Neuronal stem cell (in vitro differentiated cells): ENCODE results near the gene CCND3. TPM values are rescaled to one million over a fixed set of nuclear protein-coding genes. Genes with fewer than 3 reads are reported as not detected.

ENCODE experiments used
- DNase-seq: peaks from one replicate; pipeline ENCODE4 v3.0.0-alpha.2; 2013; ENCODE audit warnings: low spot score
- H2AFZ ChIP-seq: one replicate; pipeline ENCODE4 v1.6.1; 2013; ENCODE audit warnings: mild to moderate bottlenecking, low read length, inconsistent platforms
- H2AK5ac ChIP-seq: 2 replicates; pipeline ENCODE4 v1.6.1; 2013; ENCODE audit warnings: low read depth, mild to moderate bottlenecking, inconsistent platforms, low read length, moderate library complexity, mixed read lengths
- H2BK120ac ChIP-seq: 2 replicates; pipeline ENCODE4 v1.6.1; 2013; ENCODE audit warnings: low read depth, mild to moderate bottlenecking, inconsistent platforms, low read length, moderate library complexity, mixed read lengths
- H2BK12ac ChIP-seq: one replicate; pipeline ENCODE4 v1.6.1; 2013; ENCODE audit warnings: low read length, inconsistent platforms
- H2BK15ac ChIP-seq: 2 replicates; pipeline ENCODE4 v1.6.1; 2013; ENCODE audit warnings: mild to moderate bottlenecking, low read length, inconsistent platforms, mixed read lengths
- H2BK5ac ChIP-seq: one replicate; pipeline ENCODE4 v1.6.1; 2013; ENCODE audit warnings: inconsistent platforms, mild to moderate bottlenecking, low read length, moderate library complexity
- H3K14ac ChIP-seq: one replicate; pipeline ENCODE4 v1.6.1; 2013; ENCODE audit warnings: low read length, inconsistent platforms
- H3K18ac ChIP-seq: 2 replicates; pipeline ENCODE4 v1.6.1; 2013; ENCODE audit warnings: low read length, inconsistent platforms
- H3K23ac ChIP-seq: 2 replicates; pipeline ENCODE4 v1.6.1; 2013; ENCODE audit warnings: low read depth, mild to moderate bottlenecking, mixed read lengths, low read length, inconsistent platforms; ENCODE audit not compliant: poor library complexity
- H3K27ac ChIP-seq: replicated peaks from 3 replicates; pipeline ENCODE4 v1.5.1; 2013; ENCODE audit warnings: low read length, inconsistent platforms
- H3K27me3 ChIP-seq, 3 experiments: 2 replicates each; pipeline ENCODE4 v1.6.1; 2013; ENCODE audit warnings: low read length in 3 of 3, mild to moderate bottlenecking in 2 of 3, inconsistent platforms in 1 of 3, low read depth in 1 of 3, mixed read lengths in 1 of 3, moderate library complexity in 1 of 3; ENCODE audit not compliant: control insufficient read depth in 3 of 3, insufficient read depth in 3 of 3
- H3K36me3 ChIP-seq, 2 donors: replicated peaks in 1 of 2; 2 replicates each; pipeline ENCODE4 v1.6.1; 2013; ENCODE audit warnings: low read length in 2 of 2; ENCODE audit not compliant: control insufficient read depth in 2 of 2, insufficient read depth in 2 of 2
- H3K4ac ChIP-seq: 2 replicates; pipeline ENCODE4 v1.6.1; 2013; ENCODE audit warnings: inconsistent platforms, mild to moderate bottlenecking, low read length, moderate library complexity
- H3K4me1 ChIP-seq, 2 donors: 1 replicate in 1 of 2; 2 replicates in 1 of 2; pipeline ENCODE4 v1.6.1; 2013; ENCODE audit warnings: low read length in 2 of 2, low read depth in 1 of 2; ENCODE audit not compliant: control insufficient read depth in 2 of 2, insufficient read depth in 1 of 2
- H3K4me2 ChIP-seq: one replicate; pipeline ENCODE4 v1.6.1; 2013; ENCODE audit warnings: mild to moderate bottlenecking, low read length, inconsistent platforms; ENCODE audit not compliant: insufficient read depth, poor library complexity, severe bottlenecking
- H3K4me3 ChIP-seq, 2 donors: 2 replicates each; pipeline ENCODE4 v1.5.1; 2013; ENCODE audit warnings: low read length in 2 of 2, mild to moderate bottlenecking in 2 of 2, inconsistent platforms in 1 of 2, moderate library complexity in 1 of 2
- H3K79me1 ChIP-seq: one replicate; pipeline ENCODE4 v1.6.1; 2013; ENCODE audit warnings: low read depth, mild to moderate bottlenecking, inconsistent platforms, low read length, moderate library complexity
- H3K9ac ChIP-seq: one replicate; pipeline ENCODE4 v1.6.1; 2013; ENCODE audit warnings: mild to moderate bottlenecking, low read depth, low read length, inconsistent platforms; ENCODE audit not compliant: poor library complexity
- H3K9me3 ChIP-seq, 2 donors: replicated peaks in 1 of 2; 2 replicates each; pipeline versions ENCODE3 to v1.6.1; 2013; ENCODE audit warnings: low read length in 2 of 2, mild to moderate bottlenecking in 2 of 2, inconsistent platforms in 1 of 2, low read depth in 1 of 2, mixed read lengths in 1 of 2, moderate library complexity in 1 of 2; ENCODE audit not compliant: control insufficient read depth in 2 of 2, insufficient read depth in 1 of 2
- H4K8ac ChIP-seq: one replicate; pipeline ENCODE4 v1.6.1; 2013; ENCODE audit warnings: low read depth, mild to moderate bottlenecking, inconsistent platforms, low read length, moderate library complexity
- H4K91ac ChIP-seq: one replicate; pipeline ENCODE4 v1.6.1; 2013; ENCODE audit warnings: low read length, low read depth, mild to moderate bottlenecking, inconsistent platforms; ENCODE audit not compliant: poor library complexity
- WGBS, 2 donors: extraction: QIAGEN DNeasy Blood & Tissue Kit; methylation state at CpG; one replicate each; pipeline ENCODE4 v1.1.7; 2013; ENCODE audit warnings: missing lambda C conversion rate in 2 of 2, mixed read lengths in 1 of 2; ENCODE audit not compliant: insufficient read length in 2 of 2, insufficient replicate concordance in 1 of 2; ENCODE audit errors: extremely low coverage in 2 of 2; 5-methylcytosine and 5-hydroxymethylcytosine counted together
- polyA plus RNA-seq, 2 experiments: library from polyadenylated mRNA; stranded (reverse); fragments of 200-250 nt; gene quantifications; one replicate each; pipeline ENCODE4 v1.2.3, GENCODE V29; 2013

The CCND3 gene
- polyA plus RNA-seq (2013, experiment 1 of 2): 14.7 TPM
- 15.1 TPM for polyA plus RNA-seq (2013, experiment 2 of 2)

DNA sequence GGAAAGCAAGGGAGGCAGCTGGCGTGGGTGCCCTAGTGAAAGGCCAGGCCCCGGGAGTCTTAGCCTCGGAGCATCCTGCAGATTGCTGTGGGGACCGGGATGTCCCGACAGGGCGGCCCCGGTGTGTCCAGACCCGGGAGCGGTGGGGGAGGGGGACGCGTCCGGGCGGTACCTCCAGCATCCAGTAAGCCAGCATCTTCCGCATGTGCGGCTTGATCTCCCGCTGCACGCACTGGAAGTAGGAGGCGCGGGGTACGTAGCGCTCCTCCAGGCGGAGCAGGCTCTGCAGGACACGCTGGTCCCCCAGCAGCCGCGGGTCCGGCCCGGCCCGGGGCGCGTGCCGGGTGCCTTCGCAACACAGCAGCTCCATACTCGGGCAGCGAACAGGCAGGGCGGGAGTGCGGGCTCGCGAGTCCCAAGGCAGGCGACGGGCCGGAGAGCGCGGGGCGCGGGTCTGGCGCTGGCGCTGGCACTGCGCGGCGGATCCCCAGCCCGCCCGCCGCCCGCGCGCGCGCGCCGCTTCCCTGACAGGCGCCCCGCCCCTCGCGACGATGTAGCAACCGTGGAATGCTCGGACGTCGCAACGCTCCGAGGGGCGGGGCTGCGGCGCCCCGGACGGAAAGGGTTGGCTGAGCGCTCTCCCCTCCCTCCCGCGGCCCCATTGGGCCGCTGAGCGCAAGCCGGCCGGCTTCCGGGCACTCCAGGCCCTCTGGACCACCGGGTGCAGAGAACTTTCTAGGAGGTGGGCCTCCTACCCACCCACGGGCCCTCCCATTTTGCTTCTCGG, at the start of gene CCND3:
Gene CCND3 (minus strand): TSS at position 529 of the 787 bp plus-strand sequence. CDS start 159 bp downstream, at position 370.
- H4K91ac ChIP-seq: no peak within 1 kb of the TSS
- no peak within 1 kb of the TSS for H2BK120ac ChIP-seq
- peak within 1 kb of the TSS; percentile 35 for H2BK15ac ChIP-seq
- peak within 1 kb of the TSS; percentile 92 to 96 for H3K4me3 ChIP-seq
- no peak within 1 kb of the TSS for H2BK12ac ChIP-seq
- H2AK5ac ChIP-seq: peak within 1 kb of the TSS; percentile 47
- peaks cover 2 to 21% of the 10 kb centered on the region in 2 donors for H3K36me3 ChIP-seq
- no peaks in the 10 kb centered on the region for H3K27me3 ChIP-seq
- no CpG with 5 or more reads among the region's 87 CpGs for WGBS, 2 donors
- no peak within 1 kb of the TSS for H4K8ac ChIP-seq
- peak within 1 kb of the TSS; percentile 93 for H3K9ac ChIP-seq
- H3K4me1 ChIP-seq: peaks cover 18 to 21% of the 10 kb centered on the region in 2 donors
- peak; percentile 82 for DNase-seq
- peak within 1 kb of the TSS; percentile 85 for H3K14ac ChIP-seq
- peak within 1 kb of the TSS; percentile 100 for H3K4me2 ChIP-seq
- H2BK5ac ChIP-seq: peak within 1 kb of the TSS; percentile 93
- peak within 1 kb of the TSS; percentile 96 for H2AFZ ChIP-seq
- H3K18ac ChIP-seq: peak within 1 kb of the TSS; percentile 89
- no peaks in the 10 kb centered on the region for H3K9me3 ChIP-seq
- no peak within 1 kb of the TSS for H3K27ac ChIP-seq
- no peak within 1 kb of the TSS for H3K4ac ChIP-seq
- H3K79me1 ChIP-seq: peaks cover 6% of the 10 kb centered on the region
- H3K23ac ChIP-seq: peak within 1 kb of the TSS; percentile 95

DNA sequence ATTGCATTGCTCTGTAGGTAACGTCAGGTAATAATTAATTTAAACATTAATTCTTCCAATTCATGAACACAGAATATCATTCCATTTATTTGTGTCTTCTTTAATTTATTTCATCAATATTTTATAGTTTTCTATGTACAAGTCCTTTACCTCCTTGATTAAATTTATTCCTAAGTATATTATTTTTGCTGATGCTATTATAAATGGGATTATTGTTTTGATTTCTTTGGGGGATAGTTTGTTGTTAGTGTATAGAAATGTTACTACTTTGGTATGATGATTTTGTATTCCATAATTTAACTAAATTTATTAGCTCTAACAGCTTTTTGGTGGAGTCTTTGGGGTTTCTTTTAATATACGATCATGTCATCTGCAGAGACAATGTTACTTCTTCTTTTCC, 44.7 kb upstream of the CCND3 start:
- Histone ChIP-seq H3K4ac (no peak overlapping the region), H3K4me3 (no peak overlapping the region), H4K8ac (no peak overlapping the region), H3K4me2 (no peak overlapping the region), H2BK15ac (no peak overlapping the region), H3K4me1 (no peaks in the 10 kb centered on the region), H2BK5ac (no peak overlapping the region), H3K9me3 (no peaks in the 10 kb centered on the region), H3K27me3 (no peaks in the 10 kb centered on the region), H3K18ac (no peak overlapping the region), H3K9ac (no peak overlapping the region), H3K79me1 (no peaks in the 10 kb centered on the region), H4K91ac (no peak overlapping the region), H3K36me3 (no peaks in the 10 kb centered on the region), H2AK5ac (no peak overlapping the region), H2BK12ac (no peak overlapping the region), H3K23ac (no peak overlapping the region), H2AFZ (no peak overlapping the region), H3K14ac (no peak overlapping the region), H3K27ac (no peak overlapping the region), H2BK120ac (no peak overlapping the region)
- no CpG with 5 or more reads among the region's 2 CpGs for WGBS, 2 donors
- no peak for DNase-seq

- no CpG with 5 or more reads among the region's 4 CpGs for WGBS, 2 donors
- no peak overlapping the region for H2BK120ac ChIP-seq
- no peaks in the 10 kb centered on the region for H3K4me1 ChIP-seq
- H3K9ac ChIP-seq: no peak overlapping the region
- H2AFZ ChIP-seq: no peak overlapping the region
- no peaks in the 10 kb centered on the region for H3K9me3 ChIP-seq
- H3K23ac ChIP-seq: no peak overlapping the region
- H2BK12ac ChIP-seq: no peak overlapping the region
- no peak overlapping the region for H2BK15ac ChIP-seq
- no peak overlapping the region for H4K91ac ChIP-seq
- H3K36me3 ChIP-seq: no peaks in the 10 kb centered on the region
- H3K4ac ChIP-seq: no peak overlapping the region
- H4K8ac ChIP-seq: no peak overlapping the region
- H2BK5ac ChIP-seq: no peak overlapping the region
- H3K4me2 ChIP-seq: no peak overlapping the region
- H3K18ac ChIP-seq: no peak overlapping the region
- H3K27ac ChIP-seq: no peak overlapping the region
- H3K27me3 ChIP-seq: no peaks in the 10 kb centered on the region
- no peak overlapping the region for H3K4me3 ChIP-seq
- H2AK5ac ChIP-seq: no peak overlapping the region
- DNase-seq: no peak
- no peaks in the 10 kb centered on the region for H3K79me1 ChIP-seq
- no peak overlapping the region for H3K14ac ChIP-seq
These were observed 43.0 kb upstream of the CCND3 start for GRCh38 chr6:41984623-41985022.

GRCh38 chr6:41976794-41977484, 35.3 kb upstream of the CCND3 start:
- Histone ChIP-seq H3K9me3 (no peaks in the 10 kb centered on the region), H3K36me3 (no peaks in the 10 kb centered on the region), H3K23ac (no peak overlapping the region), H3K27me3 (no peaks in the 10 kb centered on the region), H4K91ac (no peak overlapping the region), H3K4ac (no peak overlapping the region), H2BK120ac (no peak overlapping the region), H2AK5ac (no peak overlapping the region), H2BK15ac (no peak overlapping the region), H3K27ac (no peak overlapping the region), H2BK12ac (no peak overlapping the region), H2BK5ac (no peak overlapping the region), H3K4me2 (no peak overlapping the region), H3K18ac (no peak overlapping the region), H3K14ac (no peak overlapping the region), H4K8ac (no peak overlapping the region), H3K4me1 (no peaks in the 10 kb centered on the region), H3K4me3 (no peak overlapping the region), H2AFZ (no peak overlapping the region), H3K79me1 (no peaks in the 10 kb centered on the region), H3K9ac (no peak overlapping the region)
- DNase-seq: no peak
- no CpG with 5 or more reads among the region's 9 CpGs for WGBS, 2 donors
